KMS-11 (cell line): ENCODE data around the gene COPA.

ENCODE experiments used
- H2AFZ ChIP-seq: fragments of 200-600 bp; sonication (generic); 2 replicates; pipeline ENCODE4 v1.6.1; 2016; ENCODE audit warnings: antibody characterized with exemption, mixed run types, low read depth
- H3K27ac ChIP-seq: fragments of 200-600 bp; sonication (generic); 2 replicates; pipeline ENCODE4 v1.6.1; 2016; ENCODE audit warnings: mild to moderate bottlenecking, mixed run types
- H3K27me3 ChIP-seq: fragments of 200-600 bp; sonication (generic); 2 replicates; pipeline ENCODE4 v1.6.1; 2017; ENCODE audit warnings: mild to moderate bottlenecking, low read depth, mixed run types, moderate library complexity; ENCODE audit not compliant: insufficient read depth
- H3K36me3 ChIP-seq: fragments of 200-600 bp; sonication (generic); 2 replicates; pipeline ENCODE4 v1.6.1; 2017; ENCODE audit warnings: mild to moderate bottlenecking, mixed run types; ENCODE audit not compliant: insufficient read depth
- H3K4me1 ChIP-seq: fragments of 200-600 bp; sonication (generic); 2 replicates; pipeline ENCODE4 v1.6.1; 2016; ENCODE audit warnings: mild to moderate bottlenecking, low read depth, mixed run types; ENCODE audit not compliant: poor library complexity, severe bottlenecking
- H3K4me2 ChIP-seq: fragments of 200-600 bp; sonication (generic); 2 replicates; pipeline ENCODE4 v1.7.0; 2016; ENCODE audit warnings: mild to moderate bottlenecking, mixed run types
- H3K4me3 ChIP-seq: fragments of 200-600 bp; sonication (generic); IDR thresholded peaks from 2 replicates; pipeline ENCODE4 v1.6.1; 2017; ENCODE audit warnings: low read depth, low read length, mixed read lengths; ENCODE audit not compliant: insufficient read depth
- H3K79me2 ChIP-seq: fragments of 200-600 bp; sonication (generic); 2 replicates; pipeline ENCODE4 v1.6.1; 2016; ENCODE audit warnings: low read depth, mixed run types; ENCODE audit not compliant: insufficient read depth
- H3K9ac ChIP-seq: fragments of 200-600 bp; sonication (generic); 2 replicates; pipeline ENCODE4 v1.6.1; 2016; ENCODE audit warnings: mild to moderate bottlenecking, mixed run types
- H4K20me1 ChIP-seq: fragments of 200-600 bp; sonication (generic); 2 replicates; pipeline ENCODE4 v1.6.1; 2016; ENCODE audit warnings: mild to moderate bottlenecking, mixed run types; ENCODE audit not compliant: insufficient read depth
- TF ChIP-seq, protein P1 (sequence below): fragments of 200-600 bp; sonication (generic); conservative IDR thresholded peaks from 2 replicates; pipeline ENCODE4 v1.6.1; 2017; ENCODE audit warnings: low read depth, mild to moderate bottlenecking, antibody characterized with exemption, low read length, moderate library complexity, mixed read lengths

Gene COPA

DNA sequence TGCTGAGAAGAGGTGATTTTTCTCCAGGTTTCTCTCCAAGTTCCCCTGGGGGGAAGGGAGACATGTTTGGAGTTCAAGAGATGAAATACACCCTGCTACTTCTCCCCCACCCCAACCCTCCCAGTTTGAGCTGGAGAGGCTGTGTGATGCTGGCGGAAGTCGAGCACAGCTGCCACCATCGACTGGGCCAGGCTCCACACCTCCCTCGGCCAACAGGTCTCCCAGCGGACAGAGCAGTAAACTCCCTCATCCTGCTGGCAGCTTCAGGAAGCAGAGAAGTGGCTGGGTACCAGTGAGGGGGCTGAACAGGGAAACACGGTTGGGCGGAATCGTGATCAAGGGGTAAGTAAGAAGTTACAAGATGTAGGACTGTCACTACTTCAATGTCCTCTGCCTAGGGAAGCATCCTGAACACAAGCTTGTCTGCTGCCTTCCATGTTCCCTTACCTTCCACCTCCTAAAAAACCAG lies 17.2 kb upstream of the COPA start:
- Histone ChIP-seq H3K4me3 (no peak overlapping the region), H3K4me1 (peaks cover 17% of the 10 kb centered on the region), H3K9ac (no peak overlapping the region), H3K79me2 (no peaks in the 10 kb centered on the region), H3K36me3 (peaks cover 22% of the 10 kb centered on the region; the same call in 1 of the 2 replicates), H2AFZ (no peak overlapping the region), H3K4me2 (no peak overlapping the region), H4K20me1 (no peaks in the 10 kb centered on the region), H3K27me3 (no peaks in the 10 kb centered on the region), H3K27ac (no peak overlapping the region)
- TF ChIP-seq, protein P1, sequence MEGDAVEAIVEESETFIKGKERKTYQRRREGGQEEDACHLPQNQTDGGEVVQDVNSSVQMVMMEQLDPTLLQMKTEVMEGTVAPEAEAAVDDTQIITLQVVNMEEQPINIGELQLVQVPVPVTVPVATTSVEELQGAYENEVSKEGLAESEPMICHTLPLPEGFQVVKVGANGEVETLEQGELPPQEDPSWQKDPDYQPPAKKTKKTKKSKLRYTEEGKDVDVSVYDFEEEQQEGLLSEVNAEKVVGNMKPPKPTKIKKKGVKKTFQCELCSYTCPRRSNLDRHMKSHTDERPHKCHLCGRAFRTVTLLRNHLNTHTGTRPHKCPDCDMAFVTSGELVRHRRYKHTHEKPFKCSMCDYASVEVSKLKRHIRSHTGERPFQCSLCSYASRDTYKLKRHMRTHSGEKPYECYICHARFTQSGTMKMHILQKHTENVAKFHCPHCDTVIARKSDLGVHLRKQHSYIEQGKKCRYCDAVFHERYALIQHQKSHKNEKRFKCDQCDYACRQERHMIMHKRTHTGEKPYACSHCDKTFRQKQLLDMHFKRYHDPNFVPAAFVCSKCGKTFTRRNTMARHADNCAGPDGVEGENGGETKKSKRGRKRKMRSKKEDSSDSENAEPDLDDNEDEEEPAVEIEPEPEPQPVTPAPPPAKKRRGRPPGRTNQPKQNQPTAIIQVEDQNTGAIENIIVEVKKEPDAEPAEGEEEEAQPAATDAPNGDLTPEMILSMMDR, result no peak

DNA sequence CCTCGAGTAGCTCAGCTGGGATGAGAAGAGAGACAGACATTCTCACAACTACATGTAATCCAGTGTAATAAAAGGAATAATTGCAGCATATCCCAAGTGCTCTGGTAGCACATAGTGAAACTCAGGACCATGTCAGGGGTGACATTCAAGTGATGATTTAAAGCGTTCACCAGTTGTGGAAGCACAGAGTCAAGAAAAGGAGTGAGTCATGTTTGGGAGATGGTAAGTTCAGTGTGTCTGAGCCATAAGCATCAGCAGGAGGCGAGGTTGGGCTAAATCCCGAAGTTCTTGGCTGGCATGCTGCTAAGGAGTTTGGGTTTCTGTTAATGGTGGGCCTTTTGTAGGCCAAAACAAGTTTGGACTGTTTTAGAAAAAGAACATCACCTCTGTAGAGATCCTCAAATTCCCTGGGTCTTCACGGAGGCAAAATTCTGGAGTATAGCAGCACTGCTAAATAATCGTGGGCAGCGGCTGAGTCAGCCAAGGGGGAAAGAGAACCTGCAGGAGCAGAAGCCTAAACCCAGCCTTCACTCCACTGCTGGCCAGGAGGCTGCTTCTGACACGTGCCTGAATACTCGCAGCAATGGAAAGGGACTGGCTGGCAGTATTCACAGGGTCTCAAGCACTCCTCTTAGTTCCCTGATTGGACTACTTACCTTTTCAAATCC lies 16.6 kb upstream of the COPA start:
- no peak overlapping the region for H2AFZ ChIP-seq
- H3K27ac ChIP-seq, result no peak overlapping the region
- H3K9ac ChIP-seq, result no peak overlapping the region
- H3K79me2 ChIP-seq, result no peaks in the 10 kb centered on the region
- no peaks in the 10 kb centered on the region for H3K27me3 ChIP-seq
- H4K20me1 ChIP-seq, result no peaks in the 10 kb centered on the region
- H3K36me3 ChIP-seq, result peaks cover 23% of the 10 kb centered on the region; the same call in 1 of the 2 replicates
- H3K4me1 ChIP-seq, result peaks cover 17% of the 10 kb centered on the region
- H3K4me3 ChIP-seq, result no peak overlapping the region
- TF ChIP-seq, protein P1, result no peak
- no peak overlapping the region for H3K4me2 ChIP-seq

- TF ChIP-seq, protein P1, result no peak
- Histone ChIP-seq H4K20me1 (no peaks in the 10 kb centered on the region), H2AFZ (no peak overlapping the region), H3K36me3 (peaks cover 28% of the 10 kb centered on the region; the same call in 1 of the 2 replicates), H3K27ac (no peak overlapping the region), H3K79me2 (no peaks in the 10 kb centered on the region), H3K4me3 (peak overlapping the region; percentile 2), H3K27me3 (no peaks in the 10 kb centered on the region), H3K4me2 (no peak overlapping the region), H3K9ac (no peak overlapping the region), H3K4me1 (peaks cover 17% of the 10 kb centered on the region)
These were observed 15.0 kb upstream of the COPA start for GRCh38 chr1:160358073-160358472.

GRCh38 chr1:160357286-160358002 lies 14.4 kb upstream of the COPA start:
- Histone ChIP-seq H4K20me1 (no peaks in the 10 kb centered on the region), H3K36me3 (peaks cover 28% of the 10 kb centered on the region; the same call in 1 of the 2 replicates)

More at GRCh38 chr1:160357286-160358002, 14.4 kb upstream of the COPA start:
- Histone ChIP-seq H3K4me3 (peak overlapping the region; percentile 2), H3K27me3 (no peaks in the 10 kb centered on the region), H3K79me2 (no peaks in the 10 kb centered on the region), H3K9ac (no peak overlapping the region), H3K4me2 (no peak overlapping the region), H3K4me1 (peaks cover 16% of the 10 kb centered on the region), H2AFZ (no peak overlapping the region), H3K27ac (no peak overlapping the region)
- TF ChIP-seq, protein P1, result no peak
